Mucosa of descending colon (tissue), 3 donors: ENCODE data around the gene LATS2. TPM values are rescaled to one million over a fixed set of nuclear protein-coding genes. Genes with fewer than 3 reads are reported as not detected.

Source experiments
- ATAC-seq: fragments of 200-7000 bp; cut with Tn5 transposase; one replicate; pipeline ENCODE4 v1.9.1; 2020; ENCODE audit warnings: mild to moderate bottlenecking, moderate library complexity
- DNase-seq, 3 donors: peaks; one replicate each; pipeline ENCODE4 v3.0.0-alpha.2; 2020
- H3K36me3 ChIP-seq: fragments of 200-600 bp; one replicate; pipeline ENCODE4 v1.8.0; 2021; ENCODE audit warnings: low read depth, mild to moderate bottlenecking
- H3K4me1 ChIP-seq: fragments of 200-600 bp; one replicate; pipeline ENCODE4 v1.8.0; 2021; ENCODE audit warnings: low read depth, mild to moderate bottlenecking
- H3K4me3 ChIP-seq: fragments of 200-600 bp; one replicate; pipeline ENCODE4 v1.8.0; 2021; ENCODE audit warnings: mild to moderate bottlenecking
- H3K9me3 ChIP-seq: fragments of 200-600 bp; one replicate; pipeline ENCODE4 v1.8.0; 2021; ENCODE audit warnings: mild to moderate bottlenecking
- intact Hi-C, 2 donors: fragments of 100-400 bp; cut with DNase I in 1 of 2; cut with micrococcal nuclease in 1 of 2; formaldehyde crosslinking; loops; one replicate each; pipeline versions ENCODE4 v1.11.0 to v1.11.1; 2022; cut with DNase I, micrococcal nuclease
- total RNA-seq, 3 donors: library from RNA; stranded (reverse); fragmentation: NEBNext Ultra II Directional in 2 of 3; extraction: Animal tissue kit (Norgen Biotek cat#: 25700) in 2 of 3; gene quantifications; one replicate each; pipeline versions ENCODE4 v1.2.1 to v1.2.4, GENCODE V29; 2021 to 2023
- TF ChIP-seq, protein P1 (sequence below): fragments of 200-600 bp; IDR thresholded peaks from one replicate; pipeline ENCODE4 v1.8.0; 2022; ENCODE audit warnings: antibody characterized with exemption, mild to moderate bottlenecking
- donor health status: DM: no; HTN: no; CAD: no; lungs with moderate emphysema.
- donor health status: DM: no; HTN: no; CAD: no.
- donor health status: DM: no; HTN: yes; CAD: no.

The LATS2 gene
- total RNA-seq, 3 donors from 2014 or later: 9.1 to 25.9 (median 10.3) TPM

GRCh38 chr13:21012211-21012610 is 49.2 kb downstream of the LATS2 start:
- intact Hi-C loops: loop anchor here in 1 of 2 donors (5.0 kb wide), 1 partner anchor 50 kb away; the partner anchor contains the start of gene LATS2
- TF ChIP-seq, protein P1, sequence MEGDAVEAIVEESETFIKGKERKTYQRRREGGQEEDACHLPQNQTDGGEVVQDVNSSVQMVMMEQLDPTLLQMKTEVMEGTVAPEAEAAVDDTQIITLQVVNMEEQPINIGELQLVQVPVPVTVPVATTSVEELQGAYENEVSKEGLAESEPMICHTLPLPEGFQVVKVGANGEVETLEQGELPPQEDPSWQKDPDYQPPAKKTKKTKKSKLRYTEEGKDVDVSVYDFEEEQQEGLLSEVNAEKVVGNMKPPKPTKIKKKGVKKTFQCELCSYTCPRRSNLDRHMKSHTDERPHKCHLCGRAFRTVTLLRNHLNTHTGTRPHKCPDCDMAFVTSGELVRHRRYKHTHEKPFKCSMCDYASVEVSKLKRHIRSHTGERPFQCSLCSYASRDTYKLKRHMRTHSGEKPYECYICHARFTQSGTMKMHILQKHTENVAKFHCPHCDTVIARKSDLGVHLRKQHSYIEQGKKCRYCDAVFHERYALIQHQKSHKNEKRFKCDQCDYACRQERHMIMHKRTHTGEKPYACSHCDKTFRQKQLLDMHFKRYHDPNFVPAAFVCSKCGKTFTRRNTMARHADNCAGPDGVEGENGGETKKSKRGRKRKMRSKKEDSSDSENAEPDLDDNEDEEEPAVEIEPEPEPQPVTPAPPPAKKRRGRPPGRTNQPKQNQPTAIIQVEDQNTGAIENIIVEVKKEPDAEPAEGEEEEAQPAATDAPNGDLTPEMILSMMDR: no peak
- Histone ChIP-seq H3K4me1 (no peaks in the 10 kb centered on the region), H3K36me3 (no peaks in the 10 kb centered on the region), H3K9me3 (no peaks in the 10 kb centered on the region), H3K4me3 (no peak overlapping the region)
- no peak for ATAC-seq
- DNase-seq: no peak

DNA sequence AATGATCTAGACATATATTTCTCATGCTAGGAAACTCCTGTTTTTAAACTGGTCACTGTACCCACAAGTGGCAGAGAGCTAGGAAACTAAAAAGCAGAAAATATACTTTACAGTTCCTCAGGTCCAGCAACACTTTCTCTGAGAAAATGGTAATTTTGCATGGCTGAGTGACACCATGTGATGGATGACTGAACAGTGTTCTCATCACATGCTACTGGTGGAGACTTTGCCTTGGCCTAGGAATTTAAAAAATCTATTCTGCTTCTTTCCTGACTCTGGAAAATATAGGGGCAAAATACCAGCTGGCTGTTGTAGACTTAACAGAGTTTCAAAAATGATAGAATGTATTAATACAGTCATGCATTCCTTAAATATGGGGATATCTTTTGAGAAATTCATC is 50.0 kb downstream of the LATS2 start:
- H3K4me1 ChIP-seq: no peaks in the 10 kb centered on the region
- no peak for DNase-seq
- H3K4me3 ChIP-seq: no peak overlapping the region
- H3K36me3 ChIP-seq: no peaks in the 10 kb centered on the region
- no peak for ATAC-seq
- no peaks in the 10 kb centered on the region for H3K9me3 ChIP-seq
- TF ChIP-seq, protein P1: no peak
- intact Hi-C loops: loop anchor here in 1 of 2 donors (5.0 kb wide), 1 partner anchor 51 kb away; the partner anchor contains the start of gene LATS2

- no peak for DNase-seq
- Histone ChIP-seq H3K4me1 (no peaks in the 10 kb centered on the region), H3K9me3 (no peaks in the 10 kb centered on the region), H3K4me3 (no peak overlapping the region), H3K36me3 (no peaks in the 10 kb centered on the region)
- TF ChIP-seq, protein P1: no peak
- no peak for ATAC-seq
- intact Hi-C loops: loop anchor here in 1 of 2 donors (5.0 kb wide), 1 partner anchor 52 kb away; the partner anchor contains the start of gene LATS2
These were observed 50.8 kb downstream of the LATS2 start for GRCh38 chr13:21010621-21011020.

DNA sequence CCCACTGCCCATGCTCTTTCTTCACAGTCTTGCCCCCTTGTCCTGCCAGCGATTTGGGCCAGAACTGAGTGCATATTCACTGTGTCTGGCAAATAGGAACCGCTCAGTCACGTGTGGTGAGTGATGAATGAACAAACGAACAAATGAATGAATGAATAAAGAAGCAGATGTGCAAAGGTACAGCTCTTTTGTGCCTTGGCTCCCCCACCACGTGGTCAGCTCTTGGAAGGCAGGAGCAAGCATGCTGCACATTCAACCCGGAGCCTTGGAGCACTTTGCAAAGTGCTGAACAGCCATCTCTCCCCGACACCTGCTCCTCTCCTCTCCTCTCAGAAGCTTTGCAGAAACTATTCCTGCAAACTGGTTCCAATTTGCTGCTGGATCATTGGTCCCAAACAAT is 52.4 kb downstream of the LATS2 start:
- no peaks in the 10 kb centered on the region for H3K4me1 ChIP-seq
- ATAC-seq (no peak), DNase-seq (no peak)
- H3K36me3 ChIP-seq: no peaks in the 10 kb centered on the region
- no peak overlapping the region for H3K4me3 ChIP-seq
- TF ChIP-seq, protein P1: no peak
- H3K9me3 ChIP-seq: no peaks in the 10 kb centered on the region
- intact Hi-C loops: no loop called here

- Histone ChIP-seq H3K9me3 (no peaks in the 10 kb centered on the region), H3K4me1 (no peaks in the 10 kb centered on the region), H3K4me3 (no peak overlapping the region), H3K36me3 (no peaks in the 10 kb centered on the region)
- TF ChIP-seq, protein P1: no peak
- intact Hi-C loops: no loop called here
- no peak for ATAC-seq
- DNase-seq: no peak
These were observed 53.4 kb downstream of the LATS2 start for GRCh38 chr13:21008026-21008425.
